Measurements from ENCODE around the gene ZNF574.

ZNF574 gene

DNA sequence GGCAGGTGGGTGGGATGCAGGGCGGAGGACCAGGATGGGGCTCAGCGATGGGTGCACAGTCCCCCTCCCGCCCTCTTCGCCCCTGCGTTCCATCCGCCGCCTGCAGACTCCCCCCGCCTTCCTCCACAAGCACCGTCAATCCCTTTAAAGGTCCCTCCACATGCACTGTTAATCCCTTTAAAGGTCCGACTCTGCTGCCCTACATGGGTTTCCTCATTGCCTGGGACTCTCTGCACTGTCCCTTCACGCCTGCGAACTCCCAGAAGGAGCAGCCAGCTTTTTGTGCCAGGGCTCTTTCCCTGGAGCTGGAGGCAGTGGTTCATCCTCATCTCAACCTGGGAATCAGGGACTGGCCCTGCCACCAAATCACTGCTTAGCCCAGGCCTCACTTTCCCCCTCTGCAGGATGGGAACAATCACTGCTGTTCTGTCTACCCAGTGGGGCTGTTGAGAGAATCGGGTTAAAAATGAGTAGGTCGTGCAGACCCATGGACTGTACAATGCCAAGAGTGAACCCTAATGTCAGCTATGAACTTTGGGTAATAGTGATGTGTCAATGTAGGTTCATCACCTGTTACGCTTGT lies 20.4 kb downstream of the ZNF574 start:
- TF ChIP-seq TAF1 (IDR thresholded peaks at IDR 0.05; ENCODE audit: borderline replicate concordance, insufficient read depth, low read length), result no peak
- TF ChIP-seq FOXP2 (optimal IDR thresholded peaks at IDR 0.05; ENCODE audit: borderline replicate concordance, extremely low read depth, extremely low read length, insufficient read depth), result no peak
- TF ChIP-seq SIN3A (IDR thresholded peaks at IDR 0.05; ENCODE audit: borderline replicate concordance, insufficient read depth, low read length), result no peak
- no peak for TF ChIP-seq POLR2AphosphoS5 (IDR thresholded peaks at IDR 0.05; ENCODE audit: low read depth, low read length)
- TF ChIP-seq, protein P1, sequence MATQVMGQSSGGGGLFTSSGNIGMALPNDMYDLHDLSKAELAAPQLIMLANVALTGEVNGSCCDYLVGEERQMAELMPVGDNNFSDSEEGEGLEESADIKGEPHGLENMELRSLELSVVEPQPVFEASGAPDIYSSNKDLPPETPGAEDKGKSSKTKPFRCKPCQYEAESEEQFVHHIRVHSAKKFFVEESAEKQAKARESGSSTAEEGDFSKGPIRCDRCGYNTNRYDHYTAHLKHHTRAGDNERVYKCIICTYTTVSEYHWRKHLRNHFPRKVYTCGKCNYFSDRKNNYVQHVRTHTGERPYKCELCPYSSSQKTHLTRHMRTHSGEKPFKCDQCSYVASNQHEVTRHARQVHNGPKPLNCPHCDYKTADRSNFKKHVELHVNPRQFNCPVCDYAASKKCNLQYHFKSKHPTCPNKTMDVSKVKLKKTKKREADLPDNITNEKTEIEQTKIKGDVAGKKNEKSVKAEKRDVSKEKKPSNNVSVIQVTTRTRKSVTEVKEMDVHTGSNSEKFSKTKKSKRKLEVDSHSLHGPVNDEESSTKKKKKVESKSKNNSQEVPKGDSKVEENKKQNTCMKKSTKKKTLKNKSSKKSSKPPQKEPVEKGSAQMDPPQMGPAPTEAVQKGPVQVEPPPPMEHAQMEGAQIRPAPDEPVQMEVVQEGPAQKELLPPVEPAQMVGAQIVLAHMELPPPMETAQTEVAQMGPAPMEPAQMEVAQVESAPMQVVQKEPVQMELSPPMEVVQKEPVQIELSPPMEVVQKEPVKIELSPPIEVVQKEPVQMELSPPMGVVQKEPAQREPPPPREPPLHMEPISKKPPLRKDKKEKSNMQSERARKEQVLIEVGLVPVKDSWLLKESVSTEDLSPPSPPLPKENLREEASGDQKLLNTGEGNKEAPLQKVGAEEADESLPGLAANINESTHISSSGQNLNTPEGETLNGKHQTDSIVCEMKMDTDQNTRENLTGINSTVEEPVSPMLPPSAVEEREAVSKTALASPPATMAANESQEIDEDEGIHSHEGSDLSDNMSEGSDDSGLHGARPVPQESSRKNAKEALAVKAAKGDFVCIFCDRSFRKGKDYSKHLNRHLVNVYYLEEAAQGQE (IDR thresholded peaks at IDR 0.05; ENCODE audit: insufficient read depth in 1 of 2, low read depth in 2 of 2, low read length in 2 of 2), result no peak

DNA sequence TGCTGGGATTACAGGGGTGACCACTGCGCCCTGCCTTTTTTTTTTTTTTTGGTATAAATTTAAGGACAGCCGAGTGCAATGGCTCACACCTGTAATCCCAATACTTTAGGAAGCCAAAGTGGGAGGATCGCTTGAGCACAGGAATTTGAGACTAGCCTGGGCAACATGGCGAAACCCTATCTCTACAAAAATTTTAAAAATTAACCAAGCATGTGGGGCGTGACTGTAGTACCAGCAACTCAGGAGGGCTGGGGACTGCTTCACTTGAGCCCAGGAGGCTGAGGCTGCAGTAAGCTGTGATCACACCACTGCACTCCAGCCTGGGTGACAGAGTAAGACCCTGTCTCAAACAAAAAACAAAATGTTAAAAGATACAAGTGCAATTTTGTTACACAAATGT lies 21.5 kb downstream of the ZNF574 start:
- TF ChIP-seq, protein P1 (IDR thresholded peaks at IDR 0.05; ENCODE audit: insufficient read depth in 1 of 2, low read depth in 2 of 2, low read length in 2 of 2), result no peak
- TF ChIP-seq FOXP2 (optimal IDR thresholded peaks at IDR 0.05; ENCODE audit: borderline replicate concordance, extremely low read depth, extremely low read length, insufficient read depth), result no peak
- no peak for TF ChIP-seq TAF1 (IDR thresholded peaks at IDR 0.05; ENCODE audit: borderline replicate concordance, insufficient read depth, low read length)
- no peak for TF ChIP-seq POLR2AphosphoS5 (IDR thresholded peaks at IDR 0.05; ENCODE audit: low read depth, low read length)
- no peak for TF ChIP-seq SIN3A (IDR thresholded peaks at IDR 0.05; ENCODE audit: borderline replicate concordance, insufficient read depth, low read length)

DNA sequence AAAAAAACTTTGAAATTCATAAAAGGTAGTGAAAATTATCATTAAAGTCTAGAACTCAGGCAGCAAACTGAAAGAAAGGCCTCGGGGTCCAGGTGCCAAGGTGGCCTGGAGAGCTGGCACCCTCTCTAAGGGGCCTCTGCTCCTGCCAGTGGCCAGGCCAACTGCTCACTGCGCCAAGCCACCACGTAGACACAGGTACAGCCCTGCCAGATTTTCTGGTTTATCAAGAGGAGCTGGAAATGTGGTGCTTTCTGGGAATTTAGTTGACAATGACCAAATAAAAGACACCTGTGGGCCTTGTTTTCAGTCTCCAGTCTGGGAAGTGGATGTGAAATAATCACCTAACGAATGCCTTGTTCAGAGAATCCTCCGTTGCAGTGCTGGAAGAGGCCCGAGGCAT lies 22.8 kb downstream of the ZNF574 start:
- TF ChIP-seq TAF1 (IDR thresholded peaks at IDR 0.05; ENCODE audit: borderline replicate concordance, insufficient read depth, low read length) (no peak), POLR2AphosphoS5 (IDR thresholded peaks at IDR 0.05; ENCODE audit: low read depth, low read length) (no peak)

DNA sequence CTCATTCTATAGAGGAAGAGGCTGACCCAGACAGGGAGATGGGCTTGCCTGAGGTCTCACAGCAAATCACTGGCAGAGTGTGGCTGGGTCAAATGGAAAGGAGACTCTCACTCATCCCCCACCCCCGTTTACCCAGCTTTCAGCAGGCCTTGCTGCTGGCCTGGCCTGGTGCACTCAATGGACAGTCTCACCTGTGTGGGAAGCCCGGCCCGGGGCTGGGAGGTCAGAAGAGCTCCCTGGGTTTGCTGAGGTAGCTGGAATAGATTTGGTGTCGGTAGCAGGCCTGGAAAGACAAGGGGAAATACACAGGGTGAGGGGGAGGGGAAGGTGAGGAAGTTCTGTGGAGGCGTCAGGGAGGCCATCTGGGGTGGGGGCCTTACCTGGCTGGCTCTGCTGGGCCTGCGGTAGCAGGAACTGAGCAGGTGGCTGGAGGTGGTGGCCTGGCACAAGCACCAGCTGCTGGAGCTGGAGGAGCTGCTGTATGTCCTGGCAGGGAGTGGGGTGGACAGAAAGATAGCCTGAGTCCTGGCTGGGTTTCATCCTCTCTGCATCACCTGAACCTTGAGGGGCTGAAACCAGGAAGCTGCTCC lies 23.5 kb downstream of the ZNF574 start:
- TF ChIP-seq, protein P1 (IDR thresholded peaks at IDR 0.05; ENCODE audit: insufficient read depth in 1 of 2, low read depth in 2 of 2, low read length in 2 of 2), result no peak
- no peak for TF ChIP-seq FOXP2 (optimal IDR thresholded peaks at IDR 0.05; ENCODE audit: borderline replicate concordance, extremely low read depth, extremely low read length, insufficient read depth)
- no peak for TF ChIP-seq POLR2AphosphoS5 (IDR thresholded peaks at IDR 0.05; ENCODE audit: low read depth, low read length)
- no peak for TF ChIP-seq TAF1 (IDR thresholded peaks at IDR 0.05; ENCODE audit: borderline replicate concordance, insufficient read depth, low read length)
- no peak for TF ChIP-seq SIN3A (IDR thresholded peaks at IDR 0.05; ENCODE audit: borderline replicate concordance, insufficient read depth, low read length)

DNA sequence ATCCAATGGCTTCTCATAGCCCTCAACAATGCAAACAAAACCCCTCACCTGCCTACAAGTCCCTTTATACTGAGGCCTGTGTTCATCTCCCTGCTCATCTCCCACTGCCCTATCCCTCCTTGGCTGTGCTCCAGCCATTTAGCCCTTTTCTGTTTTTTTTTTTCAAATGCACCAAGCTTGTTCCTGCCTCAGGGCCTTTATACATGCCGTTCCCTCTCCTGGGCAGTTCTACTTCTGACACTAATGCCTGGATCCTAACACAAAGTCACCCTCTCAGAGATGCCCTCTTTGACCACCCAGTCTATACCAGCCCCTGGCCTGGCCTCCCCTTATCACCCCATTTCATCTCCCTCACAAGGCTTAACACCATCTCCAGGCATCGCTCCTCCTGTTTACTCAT lies 26.9 kb downstream of the ZNF574 start:
- TF ChIP-seq POLR2AphosphoS5 (IDR thresholded peaks at IDR 0.05; ENCODE audit: low read depth, low read length) (no peak), SIN3A (IDR thresholded peaks at IDR 0.05; ENCODE audit: borderline replicate concordance, insufficient read depth, low read length) (no peak), TAF1 (IDR thresholded peaks at IDR 0.05; ENCODE audit: borderline replicate concordance, insufficient read depth, low read length) (no peak), FOXP2 (optimal IDR thresholded peaks at IDR 0.05; ENCODE audit: borderline replicate concordance, extremely low read depth, extremely low read length, insufficient read depth) (no peak)
- TF ChIP-seq, protein P1 (IDR thresholded peaks at IDR 0.05; ENCODE audit: insufficient read depth in 1 of 2, low read depth in 2 of 2, low read length in 2 of 2), result no peak
